ENCODE results near the gene ASTL. TPM values are rescaled to one million over a fixed set of nuclear protein-coding genes. Genes with fewer than 3 reads are reported as not detected.

The ASTL gene
- total RNA-seq, 4 donors from 2014 or later, result not detected

GRCh38 chr2:96153991-96154431 is 15.7 kb upstream of the ASTL start:
- in situ Hi-C loops (cut with MboI; ENCODE audit: low sequenced_read_pairs in 4 of 4), result no loop called here
- intact Hi-C loops (cut with DNase I; ENCODE audit: low total_unique reads), result no loop called here
- H3K9me3 ChIP-seq, result no peaks in the 10 kb centered on the region
- H3K27me3 ChIP-seq, result peaks cover 0 to 4% (median 0%) of the 10 kb centered on the region in 3 donors
- no peak for DNase-seq
- no peak overlapping the region for H3K4me3 ChIP-seq
- H3K36me3 ChIP-seq, result no peaks in the 10 kb centered on the region
- no peaks in the 10 kb centered on the region for H3K4me1 ChIP-seq
- no peak overlapping the region for H3K27ac ChIP-seq
- TF ChIP-seq POLR2A (IDR thresholded peaks at IDR 0.05), result no peak
- no peak for TF ChIP-seq CTCF (IDR thresholded peaks at IDR 0.05 in 4 of 5, conservative IDR thresholded peaks at IDR 0.05 in 1 of 5)
- ATAC-seq, result no peak

- Histone ChIP-seq H3K27ac (no peak overlapping the region), H3K4me3 (no peak overlapping the region), H3K27me3 (peaks cover 0 to 4% (median 0%) of the 10 kb centered on the region in 3 donors), H3K36me3 (no peaks in the 10 kb centered on the region), H3K4me1 (no peaks in the 10 kb centered on the region), H3K9me3 (no peaks in the 10 kb centered on the region)
- in situ Hi-C loops (cut with MboI; ENCODE audit: low sequenced_read_pairs in 4 of 4) (no loop called here), intact Hi-C loops (cut with DNase I; ENCODE audit: low total_unique reads) (no loop called here)
- TF ChIP-seq POLR2A (IDR thresholded peaks at IDR 0.05) (no peak), CTCF (IDR thresholded peaks at IDR 0.05 in 4 of 5, conservative IDR thresholded peaks at IDR 0.05 in 1 of 5) (no peak)
- ATAC-seq (no peak), DNase-seq (no peak)
Measured at GRCh38 chr2:96153291-96153713, 15.0 kb upstream of the ASTL start.

DNA sequence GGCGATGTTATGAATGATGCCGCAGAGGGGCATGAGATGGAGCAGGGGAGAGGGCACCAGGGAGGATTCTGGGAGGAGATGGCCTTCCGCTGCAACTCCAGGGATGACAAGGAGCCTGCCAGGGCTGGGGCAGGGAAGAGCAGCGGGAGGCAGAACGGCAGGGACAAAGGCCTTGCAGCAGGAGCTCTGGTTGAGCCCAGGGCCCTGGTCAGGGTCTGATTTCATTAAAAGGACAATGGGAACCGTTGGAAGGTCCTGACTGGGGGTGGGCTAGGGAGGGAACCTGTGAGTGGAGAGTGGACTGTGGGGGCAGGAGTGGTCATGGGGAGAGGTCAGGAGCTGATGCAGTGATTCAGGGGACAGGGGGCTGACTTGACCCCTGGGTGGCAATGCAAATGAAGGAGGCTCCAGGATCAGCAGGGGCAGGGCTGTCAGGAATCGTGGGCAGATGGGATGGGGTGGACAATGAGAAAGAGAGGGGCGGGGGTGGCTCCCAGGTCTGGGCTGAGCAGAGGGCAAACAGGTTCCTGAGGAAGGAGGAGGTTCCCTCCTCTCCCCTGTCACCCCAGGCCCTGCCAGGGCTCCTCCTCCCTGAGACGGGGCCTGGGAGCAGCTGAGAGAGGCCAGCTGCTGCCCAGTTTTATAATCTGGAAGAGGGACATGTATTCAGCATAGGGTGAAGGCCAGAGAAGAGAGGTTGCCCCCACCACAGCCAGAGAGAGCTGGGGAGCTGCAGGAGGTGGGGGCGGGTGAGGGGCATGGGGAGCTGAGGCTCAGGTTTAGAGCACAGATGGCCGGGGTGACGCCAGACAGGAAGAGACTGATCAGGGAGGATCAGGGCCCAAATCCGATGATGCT is 14.2 kb upstream of the ASTL start:
- no peaks in the 10 kb centered on the region for H3K4me1 ChIP-seq
- no peak overlapping the region for H3K27ac ChIP-seq
- in situ Hi-C loops (cut with MboI; ENCODE audit: low sequenced_read_pairs in 4 of 4), result no loop called here
- TF ChIP-seq POLR2A (IDR thresholded peaks at IDR 0.05) (no peak), CTCF (IDR thresholded peaks at IDR 0.05 in 4 of 5, conservative IDR thresholded peaks at IDR 0.05 in 1 of 5) (no peak)
- ATAC-seq, result no peak
- peaks cover 0 to 4% (median 0%) of the 10 kb centered on the region in 3 donors for H3K27me3 ChIP-seq
- no peaks in the 10 kb centered on the region for H3K36me3 ChIP-seq
- H3K9me3 ChIP-seq, result no peaks in the 10 kb centered on the region
- intact Hi-C loops (cut with DNase I; ENCODE audit: low total_unique reads), result no loop called here
- H3K4me3 ChIP-seq, result no peak overlapping the region
- no peak for DNase-seq

GRCh38 chr2:96151595-96152303 is 13.4 kb upstream of the ASTL start:
- in situ Hi-C loops (cut with MboI; ENCODE audit: low sequenced_read_pairs in 4 of 4), result no loop called here
- no peak for TF ChIP-seq CTCF (IDR thresholded peaks at IDR 0.05 in 4 of 5, conservative IDR thresholded peaks at IDR 0.05 in 1 of 5)
- no peak for TF ChIP-seq POLR2A (IDR thresholded peaks at IDR 0.05)
- Histone ChIP-seq H3K36me3 (no peaks in the 10 kb centered on the region), H3K4me3 (no peak overlapping the region), H3K9me3 (no peaks in the 10 kb centered on the region), H3K27me3 (peaks cover 0 to under 1% (median 0%) of the 10 kb centered on the region in 3 donors), H3K4me1 (no peaks in the 10 kb centered on the region), H3K27ac (no peak overlapping the region)
- DNase-seq (no peak), ATAC-seq (no peak)
- intact Hi-C loops (cut with DNase I; ENCODE audit: low total_unique reads), result no loop called here

Data from gastrocnemius medialis (tissue), 4 donors.